ENCODE data around the gene AIMP1. TPM values are rescaled to one million over a fixed set of nuclear protein-coding genes. Genes with fewer than 3 reads are reported as not detected.

AIMP1 gene
- total RNA-seq, 4 donors from 2014 or later = 13.6 to 32.8 (median 27.6) TPM

DNA sequence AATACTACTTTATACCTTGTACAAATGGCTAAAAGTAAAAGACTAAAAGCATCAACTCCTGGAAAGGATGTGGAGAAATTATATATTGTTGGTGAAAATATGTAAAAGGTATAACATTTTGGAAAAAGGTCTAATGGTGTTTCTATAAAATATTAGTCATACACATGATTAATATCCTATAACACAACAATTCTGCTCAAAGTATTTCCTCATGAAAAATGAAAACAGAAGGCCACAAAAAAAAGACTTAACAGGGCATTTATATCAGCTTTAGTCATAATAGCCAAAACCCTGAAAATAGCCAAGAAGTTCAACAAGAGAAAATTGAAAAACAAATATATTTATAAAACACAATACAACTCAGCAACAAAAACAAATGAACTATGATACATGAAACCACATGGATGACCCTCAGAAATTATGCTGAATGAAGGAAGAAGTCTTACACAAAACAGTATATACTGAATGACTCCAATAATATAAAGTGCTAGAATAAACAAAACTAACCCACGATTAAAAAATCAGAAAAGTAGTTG is 39.1 kb upstream of the AIMP1 start:
- TF ChIP-seq, protein P1, sequence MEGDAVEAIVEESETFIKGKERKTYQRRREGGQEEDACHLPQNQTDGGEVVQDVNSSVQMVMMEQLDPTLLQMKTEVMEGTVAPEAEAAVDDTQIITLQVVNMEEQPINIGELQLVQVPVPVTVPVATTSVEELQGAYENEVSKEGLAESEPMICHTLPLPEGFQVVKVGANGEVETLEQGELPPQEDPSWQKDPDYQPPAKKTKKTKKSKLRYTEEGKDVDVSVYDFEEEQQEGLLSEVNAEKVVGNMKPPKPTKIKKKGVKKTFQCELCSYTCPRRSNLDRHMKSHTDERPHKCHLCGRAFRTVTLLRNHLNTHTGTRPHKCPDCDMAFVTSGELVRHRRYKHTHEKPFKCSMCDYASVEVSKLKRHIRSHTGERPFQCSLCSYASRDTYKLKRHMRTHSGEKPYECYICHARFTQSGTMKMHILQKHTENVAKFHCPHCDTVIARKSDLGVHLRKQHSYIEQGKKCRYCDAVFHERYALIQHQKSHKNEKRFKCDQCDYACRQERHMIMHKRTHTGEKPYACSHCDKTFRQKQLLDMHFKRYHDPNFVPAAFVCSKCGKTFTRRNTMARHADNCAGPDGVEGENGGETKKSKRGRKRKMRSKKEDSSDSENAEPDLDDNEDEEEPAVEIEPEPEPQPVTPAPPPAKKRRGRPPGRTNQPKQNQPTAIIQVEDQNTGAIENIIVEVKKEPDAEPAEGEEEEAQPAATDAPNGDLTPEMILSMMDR (IDR thresholded peaks at IDR 0.05) = no peak
- TF ChIP-seq POLR2A (IDR thresholded peaks at IDR 0.05) = no peak
- Histone ChIP-seq H3K27ac (no peak overlapping the region), H3K4me1 (no peaks in the 10 kb centered on the region), H3K9me3 (no peaks in the 10 kb centered on the region), H3K27me3 (no peaks in the 10 kb centered on the region), H3K4me3 (no peak overlapping the region), H3K36me3 (peaks cover 0 to 13% (median 0%) of the 10 kb centered on the region in 3 donors)
- DNase-seq = no peak
- intact Hi-C loops (cut with DNase I) = no loop called here
- 58 to 59% methylated on average over 1 of the region's 1 CpG for WGBS, 2 donors

GRCh38 chr4:106284227-106284626 is 32.1 kb upstream of the AIMP1 start:
- no peak for TF ChIP-seq POLR2A (IDR thresholded peaks at IDR 0.05)
- TF ChIP-seq, protein P1 (IDR thresholded peaks at IDR 0.05) = no peak
- Histone ChIP-seq H3K36me3 (peaks cover 0 to 24% (median 0%) of the 10 kb centered on the region in 3 donors), H3K27me3 (no peaks in the 10 kb centered on the region), H3K9me3 (no peaks in the 10 kb centered on the region), H3K4me1 (no peaks in the 10 kb centered on the region), H3K4me3 (no peak overlapping the region), H3K27ac (no peak overlapping the region)
- WGBS, 2 donors = 85% methylated on average over 3 of the region's 3 CpGs
- intact Hi-C loops (cut with DNase I) = no loop called here
- no peak for DNase-seq

DNA sequence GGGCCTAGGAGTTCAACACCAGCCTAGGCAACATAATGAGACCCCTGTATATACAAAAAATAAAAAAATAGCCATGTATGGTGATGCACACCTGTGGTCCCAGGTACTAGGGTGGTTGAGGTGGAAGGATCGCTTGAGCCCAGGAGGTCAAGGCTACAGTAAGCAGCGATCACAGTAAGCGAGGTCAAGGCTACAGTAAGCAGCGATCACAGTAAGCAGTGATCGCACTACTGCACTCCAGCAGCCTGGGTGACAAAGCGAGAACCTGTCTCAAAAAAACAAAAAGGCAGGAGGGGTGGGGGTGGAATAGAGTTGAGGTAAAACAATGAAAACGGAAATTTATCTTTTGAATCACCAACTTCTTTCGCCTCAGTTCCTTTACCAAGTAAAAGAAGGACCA is 29.7 kb upstream of the AIMP1 start:
- intact Hi-C loops (cut with DNase I) = no loop called here
- 95 to 96% methylated on average over 8 of the region's 8 CpGs for WGBS, 2 donors
- TF ChIP-seq POLR2A (IDR thresholded peaks at IDR 0.05) = no peak
- TF ChIP-seq, protein P1 (IDR thresholded peaks at IDR 0.05) = no peak
- no peaks in the 10 kb centered on the region for H3K4me1 ChIP-seq
- DNase-seq = no peak
- H3K27me3 ChIP-seq = no peaks in the 10 kb centered on the region
- H3K4me3 ChIP-seq = no peak overlapping the region
- H3K9me3 ChIP-seq = no peaks in the 10 kb centered on the region
- H3K36me3 ChIP-seq = peaks cover 0 to 45% (median 0%) of the 10 kb centered on the region in 3 donors
- H3K27ac ChIP-seq = no peak overlapping the region

- no peak overlapping the region for H3K4me3 ChIP-seq
- no peaks in the 10 kb centered on the region for H3K4me1 ChIP-seq
- TF ChIP-seq, protein P1 (IDR thresholded peaks at IDR 0.05) = no peak
- TF ChIP-seq POLR2A (IDR thresholded peaks at IDR 0.05) = no peak
- intact Hi-C loops (cut with DNase I) = no loop called here
- H3K27me3 ChIP-seq = no peaks in the 10 kb centered on the region
- no peak overlapping the region for H3K27ac ChIP-seq
- H3K9me3 ChIP-seq = no peaks in the 10 kb centered on the region
- DNase-seq = no peak
- peaks cover 0 to 54% (median 0%) of the 10 kb centered on the region in 3 donors for H3K36me3 ChIP-seq
Measured at GRCh38 chr4:106287353-106287969, 28.9 kb upstream of the AIMP1 start.

DNA sequence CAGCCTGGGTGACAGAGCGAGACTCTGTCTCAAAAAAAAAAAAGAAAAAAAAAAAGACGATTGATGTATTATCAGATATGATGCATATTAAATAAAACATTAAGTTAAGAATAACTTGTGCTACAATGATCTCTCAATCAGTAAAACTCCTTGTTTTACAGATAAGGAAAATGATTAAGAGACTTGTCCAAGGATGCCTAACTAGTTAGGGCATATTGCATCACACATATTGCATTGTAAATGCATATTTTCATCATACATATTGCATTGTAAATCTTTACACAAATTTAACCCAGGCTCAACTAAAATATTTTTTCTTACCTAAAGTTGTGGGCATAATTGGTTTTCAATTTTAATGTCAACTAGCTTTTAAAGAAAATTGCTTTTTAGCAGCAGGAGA is 26.6 kb upstream of the AIMP1 start:
- no peaks in the 10 kb centered on the region for H3K27me3 ChIP-seq
- no peak for DNase-seq
- no peak for TF ChIP-seq POLR2A (IDR thresholded peaks at IDR 0.05)
- TF ChIP-seq, protein P1 (IDR thresholded peaks at IDR 0.05) = no peak

More for the DNA sequence above, 26.6 kb upstream of the AIMP1 start:
- Histone ChIP-seq H3K27ac (no peak overlapping the region), H3K36me3 (peaks cover 0 to 74% (median 4%) of the 10 kb centered on the region in 3 donors), H3K9me3 (no peaks in the 10 kb centered on the region), H3K4me1 (no peaks in the 10 kb centered on the region), H3K4me3 (no peak overlapping the region)
- 91 to 93% methylated on average over 2 of the region's 2 CpGs for WGBS, 2 donors
- intact Hi-C loops (cut with DNase I) = no loop called here
